Fibroblast of skin of left quadriceps (primary cell): ENCODE data around the gene CLDN25.

ENCODE experiments used
- DNase-seq, 2 experiments: peaks; one replicate each; pipeline ENCODE4 v3.0.0-alpha.2; 2013; ENCODE audit warnings: low read depth in 2 of 2

Gene CLDN25

GRCh38 chr11:113808931-113809330, 29.3 kb downstream of the CLDN25 start:
- DNase-seq, result no peak

- no peak for DNase-seq
Observed at GRCh38 chr11:113814181-113814580, 34.6 kb downstream of the CLDN25 start.

GRCh38 chr11:113817162-113817561, 37.6 kb downstream of the CLDN25 start:
- no peak for DNase-seq

- DNase-seq, result no peak
Observed at GRCh38 chr11:113817626-113818025, 38.0 kb downstream of the CLDN25 start.

GRCh38 chr11:113818426-113818825, 38.8 kb downstream of the CLDN25 start:
- DNase-seq, result no peak

- DNase-seq, result no peak
Observed at GRCh38 chr11:113827477-113827876, 47.9 kb downstream of the CLDN25 start.

- no peak for DNase-seq
Observed at GRCh38 chr11:113828191-113828590, 48.6 kb downstream of the CLDN25 start.

- no peak for DNase-seq
Observed at GRCh38 chr11:113829751-113830150, 50.2 kb downstream of the CLDN25 start.
